CD4-positive, CD25-positive, alpha-beta regulatory T cell (primary cell): ENCODE measurements around the gene CPA3. TPM values are rescaled to one million over a fixed set of nuclear protein-coding genes. Genes with fewer than 3 reads are reported as not detected.

Experiments used
- ATAC-seq, 2 donors: fragments of 150-1000 bp; cut with Tn5 transposase; one replicate each; pipeline ENCODE4 v1.10.0; 2021; ENCODE audit warnings: low read depth in 2 of 2, moderate number of reproducible peaks in 2 of 2, moderate library complexity in 1 of 2
- DNase-seq, 3 donors: peaks; one replicate each; pipeline versions ENCODE4 v3.0.0 to v3.0.0-alpha.2; 2012 to 2022; ENCODE audit warnings: mixed read lengths in 1 of 3
- H3K27ac ChIP-seq: one replicate; pipeline ENCODE4 v1.7.0; 2013; ENCODE audit warnings: mild to moderate bottlenecking, low read length; ENCODE audit not compliant: insufficient read depth, poor library complexity, severe bottlenecking
- H3K27me3 ChIP-seq: one replicate; pipeline ENCODE4 v1.7.0; 2013; ENCODE audit warnings: low read length; ENCODE audit not compliant: control insufficient read depth, insufficient read depth
- H3K36me3 ChIP-seq: one replicate; pipeline ENCODE4 v1.7.0; 2013; ENCODE audit warnings: mild to moderate bottlenecking, low read length, moderate library complexity; ENCODE audit not compliant: control insufficient read depth, insufficient read depth
- H3K4me1 ChIP-seq: 2 replicates; pipeline ENCODE4 v1.7.0; 2013; ENCODE audit warnings: mild to moderate bottlenecking, low read length; ENCODE audit not compliant: insufficient read depth, control insufficient read depth, poor library complexity, severe bottlenecking
- H3K4me3 ChIP-seq: one replicate; pipeline ENCODE4 v1.7.0; 2013; ENCODE audit warnings: low read depth, mild to moderate bottlenecking, low read length, moderate library complexity
- H3K9me3 ChIP-seq, 2 experiments: 1 replicate in 1 of 2; 2 replicates in 1 of 2; pipeline ENCODE4 v1.7.0; 2013; ENCODE audit warnings: low read length in 2 of 2, mild to moderate bottlenecking in 1 of 2, moderate library complexity in 1 of 2; ENCODE audit not compliant: control insufficient read depth in 2 of 2
- H3K27ac Mint-ChIP-seq, 3 donors: one replicate each; pipeline ENCODE4 v1.8.0; 2020 to 2022; ENCODE audit warnings: mild to moderate bottlenecking in 3 of 3, mixed read lengths in 3 of 3, moderate library complexity in 2 of 3
- H3K27me3 Mint-ChIP-seq: one replicate; pipeline ENCODE4 v1.8.0; 2022; ENCODE audit warnings: mild to moderate bottlenecking, mixed read lengths
- H3K36me3 Mint-ChIP-seq: one replicate; pipeline ENCODE4 v1.8.0; 2020; ENCODE audit warnings: mixed read lengths
- H3K4me1 Mint-ChIP-seq, 4 donors: one replicate each; pipeline ENCODE4 v1.8.0; 2020 to 2022; ENCODE audit warnings: mixed read lengths in 4 of 4, mild to moderate bottlenecking in 1 of 4
- H3K4me3 Mint-ChIP-seq, 4 donors: one replicate each; pipeline ENCODE4 v1.8.0; 2020 to 2022; ENCODE audit warnings: mild to moderate bottlenecking in 4 of 4, mixed read lengths in 4 of 4, moderate library complexity in 3 of 4
- H3K9me3 Mint-ChIP-seq, 7 donors: one replicate each; pipeline ENCODE4 v1.8.0; 2020 to 2022; ENCODE audit warnings: mixed read lengths in 7 of 7, mild to moderate bottlenecking in 3 of 7, moderate library complexity in 2 of 7
- polyA plus RNA-seq, 4 donors: library from polyadenylated mRNA; unstranded; fragments of 300-500 nt; fragmentation: Illumina TruSeq; gene quantifications; one replicate each; pipeline ENCODE4 v1.2.3, GENCODE V29; 2021
- total RNA-seq: library from RNA; stranded (reverse); gene quantifications from one replicate; pipeline ENCODE4 v1.2.3, GENCODE V29; 2022

The CPA3 gene
- total and polyA plus RNA-seq, 5 donors from 2014 or later, result 1.1 TPM; not detected in 4

DNA sequence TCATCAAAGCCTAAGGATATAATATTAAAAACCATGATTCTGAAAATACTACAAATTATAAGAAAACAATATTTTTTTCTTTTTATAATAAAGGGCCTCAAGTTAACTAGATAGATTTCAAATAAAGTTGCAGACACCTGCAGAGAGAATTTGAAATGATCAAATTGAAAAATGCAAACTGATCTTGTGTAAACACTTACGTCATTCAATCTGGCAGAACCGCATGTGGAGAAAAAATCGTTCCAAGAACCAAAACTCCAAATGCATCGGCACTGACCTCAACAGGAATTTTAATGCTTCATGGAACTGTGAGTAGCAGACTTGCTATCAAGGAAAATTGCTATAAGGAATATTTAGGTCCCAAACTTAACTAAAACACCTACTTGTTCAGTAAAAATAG lies 17.2 kb downstream of the CPA3 start:
- no peak overlapping the region for H3K4me3 ChIP-seq
- Mint-ChIP-seq H3K4me3 (no peak overlapping the region), H3K9me3 (peaks cover 0 to 1% (median 0%) of the 10 kb centered on the region in 7 donors), H3K4me1 (no peaks in the 10 kb centered on the region), H3K27me3 (peaks cover 16% of the 10 kb centered on the region), H3K36me3 (no peaks in the 10 kb centered on the region), H3K27ac (no peak overlapping the region)
- no peaks in the 10 kb centered on the region for H3K4me1 ChIP-seq
- no peak for ATAC-seq
- H3K27ac ChIP-seq, result no peak overlapping the region
- DNase-seq, result no peak
- no peaks in the 10 kb centered on the region for H3K36me3 ChIP-seq
- H3K27me3 ChIP-seq, result no peaks in the 10 kb centered on the region
- H3K9me3 ChIP-seq, result no peaks in the 10 kb centered on the region

DNA sequence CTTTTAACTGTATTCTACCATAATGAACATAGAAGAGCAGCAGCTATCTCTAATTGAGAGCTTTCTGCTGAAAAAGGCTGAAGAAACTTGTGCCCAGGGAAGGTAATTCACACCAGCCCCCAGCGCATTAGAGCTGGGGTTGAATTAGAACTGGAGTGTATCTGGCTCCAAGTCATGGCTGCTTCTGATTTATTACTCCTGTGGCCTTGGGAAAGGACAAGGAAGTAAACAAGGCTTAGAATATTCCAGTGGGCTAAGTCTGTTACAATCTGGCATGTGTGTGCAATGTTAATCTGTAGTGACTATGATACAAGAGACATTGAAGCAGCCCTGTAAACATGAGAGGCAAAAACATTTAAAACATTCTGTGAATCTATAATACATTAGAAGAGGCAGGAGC lies 18.1 kb downstream of the CPA3 start:
- peaks cover 10% of the 10 kb centered on the region for H3K27me3 Mint-ChIP-seq
- no peak overlapping the region for H3K27ac ChIP-seq
- no peaks in the 10 kb centered on the region for H3K27me3 ChIP-seq
- H3K27ac Mint-ChIP-seq, result no peak overlapping the region
- no peaks in the 10 kb centered on the region for H3K4me1 Mint-ChIP-seq
- H3K36me3 ChIP-seq, result no peaks in the 10 kb centered on the region
- H3K4me1 ChIP-seq, result no peaks in the 10 kb centered on the region
- no peak for ATAC-seq
- no peaks in the 10 kb centered on the region for H3K9me3 ChIP-seq
- no peaks in the 10 kb centered on the region for H3K9me3 Mint-ChIP-seq
- H3K4me3 Mint-ChIP-seq, result no peak overlapping the region
- no peak for DNase-seq
- H3K36me3 Mint-ChIP-seq, result no peaks in the 10 kb centered on the region
- H3K4me3 ChIP-seq, result no peak overlapping the region

GRCh38 chr3:148884261-148884660 lies 19.2 kb downstream of the CPA3 start:
- no peaks in the 10 kb centered on the region for H3K9me3 ChIP-seq
- H3K4me1 ChIP-seq, result no peaks in the 10 kb centered on the region
- no peak for DNase-seq
- no peak overlapping the region for H3K4me3 ChIP-seq
- H3K4me1 Mint-ChIP-seq, result no peaks in the 10 kb centered on the region
- no peaks in the 10 kb centered on the region for H3K36me3 Mint-ChIP-seq
- H3K27me3 ChIP-seq, result no peaks in the 10 kb centered on the region
- no peak for ATAC-seq
- no peaks in the 10 kb centered on the region for H3K36me3 ChIP-seq
- no peaks in the 10 kb centered on the region for H3K9me3 Mint-ChIP-seq
- no peak overlapping the region for H3K27ac ChIP-seq
- H3K27ac Mint-ChIP-seq, result no peak overlapping the region
- no peak overlapping the region for H3K4me3 Mint-ChIP-seq
- peaks cover 2% of the 10 kb centered on the region for H3K27me3 Mint-ChIP-seq

- H3K9me3 ChIP-seq, result no peaks in the 10 kb centered on the region
- H3K27ac ChIP-seq, result no peak overlapping the region
- no peaks in the 10 kb centered on the region for H3K4me1 ChIP-seq
- Mint-ChIP-seq H3K9me3 (peaks cover 0 to 3% (median 0%) of the 10 kb centered on the region in 7 donors), H3K4me1 (no peaks in the 10 kb centered on the region), H3K27ac (no peak overlapping the region), H3K4me3 (no peak overlapping the region), H3K27me3 (peaks cover 5% of the 10 kb centered on the region), H3K36me3 (no peaks in the 10 kb centered on the region)
- H3K36me3 ChIP-seq, result no peaks in the 10 kb centered on the region
- H3K4me3 ChIP-seq, result no peak overlapping the region
- ATAC-seq (no peak), DNase-seq (no peak)
- no peaks in the 10 kb centered on the region for H3K27me3 ChIP-seq
These were observed 24.7 kb downstream of the CPA3 start for GRCh38 chr3:148889828-148890227.

DNA sequence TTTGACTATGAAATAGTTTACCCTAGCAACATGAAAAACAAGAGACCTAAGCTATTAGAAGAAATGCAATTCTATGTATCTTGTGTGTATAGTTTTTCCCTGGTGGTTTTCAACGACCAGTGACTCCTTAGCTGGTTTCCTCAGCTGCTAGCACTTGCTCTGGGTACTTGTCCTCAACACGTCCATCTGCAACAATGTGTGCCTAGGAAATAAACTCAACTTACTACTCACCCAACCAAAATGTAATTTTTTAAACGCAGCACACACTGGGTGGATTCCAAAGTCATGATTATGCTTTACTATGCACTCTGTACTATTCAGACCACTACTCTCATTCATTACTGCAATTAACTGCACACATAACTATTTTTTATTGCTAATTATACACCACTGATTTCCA lies 31.0 kb downstream of the CPA3 start:
- no peak overlapping the region for H3K4me3 Mint-ChIP-seq
- H3K27me3 ChIP-seq, result no peaks in the 10 kb centered on the region
- H3K27ac ChIP-seq, result no peak overlapping the region
- H3K9me3 ChIP-seq, result no peaks in the 10 kb centered on the region
- H3K36me3 Mint-ChIP-seq, result no peaks in the 10 kb centered on the region
- no peaks in the 10 kb centered on the region for H3K4me1 Mint-ChIP-seq
- ATAC-seq (no peak), DNase-seq (no peak)
- peaks cover 0 to 3% (median 0%) of the 10 kb centered on the region in 7 donors for H3K9me3 Mint-ChIP-seq
- H3K27ac Mint-ChIP-seq, result no peak overlapping the region
- no peak overlapping the region for H3K4me3 ChIP-seq
- H3K4me1 ChIP-seq, result no peaks in the 10 kb centered on the region
- H3K27me3 Mint-ChIP-seq, result peaks cover 15% of the 10 kb centered on the region
- no peaks in the 10 kb centered on the region for H3K36me3 ChIP-seq

- Mint-ChIP-seq H3K27ac (no peak overlapping the region), H3K4me3 (no peak overlapping the region), H3K36me3 (no peaks in the 10 kb centered on the region), H3K27me3 (peaks cover 19% of the 10 kb centered on the region), H3K4me1 (no peaks in the 10 kb centered on the region), H3K9me3 (no peaks in the 10 kb centered on the region)
- Histone ChIP-seq H3K4me3 (no peak overlapping the region), H3K36me3 (no peaks in the 10 kb centered on the region), H3K27ac (no peak overlapping the region), H3K9me3 (no peaks in the 10 kb centered on the region), H3K27me3 (no peaks in the 10 kb centered on the region), H3K4me1 (no peaks in the 10 kb centered on the region)
- no peak for DNase-seq
- ATAC-seq, result no peak
These were observed 37.1 kb downstream of the CPA3 start for GRCh38 chr3:148901987-148902791.

DNA sequence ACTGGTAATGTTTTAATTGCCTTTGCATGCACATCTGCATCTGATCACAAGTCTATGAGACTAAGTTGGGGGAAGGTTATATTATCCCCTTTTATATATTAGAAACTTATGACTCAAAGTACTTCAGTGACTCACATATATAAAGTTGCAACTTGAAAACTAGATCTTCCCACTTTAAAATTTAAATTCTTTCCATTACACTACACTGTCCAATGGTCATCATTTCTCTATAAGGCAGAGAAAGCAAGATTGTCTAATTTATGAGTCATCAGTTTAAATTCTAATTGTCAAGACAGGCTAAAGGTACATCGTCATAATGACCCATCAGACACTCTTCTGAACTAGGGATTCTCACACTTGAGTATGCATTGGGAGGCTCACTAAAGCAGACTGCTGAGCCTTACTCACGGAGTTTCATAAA lies 37.9 kb downstream of the CPA3 start:
- DNase-seq (no peak), ATAC-seq (no peak)
- Histone ChIP-seq H3K36me3 (no peaks in the 10 kb centered on the region), H3K4me3 (no peak overlapping the region), H3K27ac (no peak overlapping the region), H3K9me3 (no peaks in the 10 kb centered on the region), H3K4me1 (no peaks in the 10 kb centered on the region), H3K27me3 (no peaks in the 10 kb centered on the region)
- no peaks in the 10 kb centered on the region for H3K36me3 Mint-ChIP-seq
- no peak overlapping the region for H3K4me3 Mint-ChIP-seq
- no peak overlapping the region for H3K27ac Mint-ChIP-seq
- H3K9me3 Mint-ChIP-seq, result no peaks in the 10 kb centered on the region
- H3K27me3 Mint-ChIP-seq, result peaks cover 21% of the 10 kb centered on the region
- no peaks in the 10 kb centered on the region for H3K4me1 Mint-ChIP-seq

GRCh38 chr3:148903941-148904340 lies 38.8 kb downstream of the CPA3 start:
- H3K9me3 ChIP-seq, result no peaks in the 10 kb centered on the region
- Mint-ChIP-seq H3K4me3 (no peak overlapping the region), H3K27ac (no peak overlapping the region), H3K27me3 (peaks cover 21% of the 10 kb centered on the region), H3K36me3 (no peaks in the 10 kb centered on the region), H3K4me1 (no peaks in the 10 kb centered on the region), H3K9me3 (no peaks in the 10 kb centered on the region)
- no peak overlapping the region for H3K4me3 ChIP-seq
- no peaks in the 10 kb centered on the region for H3K4me1 ChIP-seq
- ATAC-seq (no peak), DNase-seq (no peak)
- no peaks in the 10 kb centered on the region for H3K27me3 ChIP-seq
- H3K36me3 ChIP-seq, result no peaks in the 10 kb centered on the region
- no peak overlapping the region for H3K27ac ChIP-seq
